ENCODE results near the gene GNPTAB.

GRCh38 chr12:101727098-101727497 lies 103.7 kb downstream of the GNPTAB start:
- TF ChIP-seq CTCF (IDR thresholded peaks at IDR 0.05) (no peak), POLR2A (IDR thresholded peaks at IDR 0.05) (no peak)
